Measurements from ENCODE around the gene TLX1. TPM values are rescaled to one million over a fixed set of nuclear protein-coding genes. Genes with fewer than 3 reads are reported as not detected.

The TLX1 gene
- total and polyA plus RNA-seq, 4 donors = 0.06 to 0.79 (median 0.31) TPM

- WGBS = 91% methylated on average over 6 of the region's 6 CpGs
- TF ChIP-seq, protein P1, sequence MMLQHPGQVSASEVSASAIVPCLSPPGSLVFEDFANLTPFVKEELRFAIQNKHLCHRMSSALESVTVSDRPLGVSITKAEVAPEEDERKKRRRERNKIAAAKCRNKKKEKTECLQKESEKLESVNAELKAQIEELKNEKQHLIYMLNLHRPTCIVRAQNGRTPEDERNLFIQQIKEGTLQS (IDR thresholded peaks at IDR 0.05) = no peak
- no peak for TF ChIP-seq RAD21 (IDR thresholded peaks at IDR 0.05)
- TF ChIP-seq, protein P2, sequence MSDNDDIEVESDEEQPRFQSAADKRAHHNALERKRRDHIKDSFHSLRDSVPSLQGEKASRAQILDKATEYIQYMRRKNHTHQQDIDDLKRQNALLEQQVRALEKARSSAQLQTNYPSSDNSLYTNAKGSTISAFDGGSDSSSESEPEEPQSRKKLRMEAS (IDR thresholded peaks at IDR 0.05) = no peak
- TF ChIP-seq GABPA (IDR thresholded peaks at IDR 0.05 in 1 of 2, conservative IDR thresholded peaks at IDR 0.05 in 1 of 2) = no peak
- no peak for TF ChIP-seq SP1 (IDR thresholded peaks at IDR 0.05)
- TF ChIP-seq JUND (IDR thresholded peaks at IDR 0.05) = no peak
- no peak for TF ChIP-seq EGR1 (IDR thresholded peaks at IDR 0.05; ENCODE audit: low read depth in 2 of 2)
- no peak for TF ChIP-seq HNF4G (IDR thresholded peaks at IDR 0.05)
- no peak for TF ChIP-seq YY1 (IDR thresholded peaks at IDR 0.05)
- no peak for TF ChIP-seq HNF4A (conservative IDR thresholded peaks at IDR 0.05)
- TF ChIP-seq FOXA2 (IDR thresholded peaks at IDR 0.05) = no peak
- Histone ChIP-seq H3K4me1 (ENCODE audit: control insufficient read depth in 4 of 4, insufficient read depth in 4 of 4, low read length in 3 of 4) (peaks cover 4 to 26% (median 19%) of the 10 kb centered on the region in 4 donors), H3K4me3 (ENCODE audit: low read depth in 1 of 3, low read length in 3 of 3) (no peak overlapping the region), H3K36me3 (ENCODE audit: control insufficient read depth in 4 of 4, insufficient read depth in 3 of 4, low read depth in 1 of 4, low read length in 3 of 4) (no peaks in the 10 kb centered on the region), H3K9me3 (ENCODE audit: control insufficient read depth in 4 of 4, low read length in 3 of 4) (no peaks in the 10 kb centered on the region), H3K27ac (ENCODE audit: low read depth in 1 of 2, low read length in 2 of 2) (no peak overlapping the region), H3K9ac (ENCODE audit: low read depth in 1 of 2, low read length in 2 of 2) (no peak overlapping the region), H3K27me3 (ENCODE audit: control insufficient read depth in 4 of 4, insufficient read depth in 4 of 4, low read length in 3 of 4) (no peaks in the 10 kb centered on the region)
- no peak for DNase-seq (ENCODE audit: low spot score)
Observed at GRCh38 chr10:101116754-101117153, 14.3 kb upstream of the TLX1 start.

DNA sequence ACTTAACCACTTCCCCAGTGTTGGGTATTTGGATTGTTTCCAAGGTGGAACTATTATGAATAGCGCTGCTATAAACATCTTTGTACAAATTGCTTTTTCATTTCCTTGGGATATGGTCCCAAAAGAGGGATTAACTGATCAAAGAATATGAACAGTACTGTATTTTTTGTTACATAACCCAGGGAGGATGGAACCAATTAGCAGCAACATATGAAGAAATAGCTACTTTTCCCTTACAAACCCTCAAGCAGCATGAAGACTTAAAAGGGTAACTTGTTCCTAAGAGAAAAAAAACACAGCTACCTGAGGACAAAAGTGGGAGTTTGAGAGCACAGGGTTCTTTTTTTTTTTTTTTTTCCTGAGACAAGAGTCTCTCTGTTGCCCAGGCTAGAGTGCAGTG, 13.1 kb upstream of the TLX1 start:
- 88% methylated on average over 1 of the region's 1 CpG for WGBS
- H3K4me1 ChIP-seq (ENCODE audit: control insufficient read depth in 4 of 4, insufficient read depth in 4 of 4, low read length in 3 of 4) = peaks cover 8 to 25% (median 15%) of the 10 kb centered on the region in 4 donors

More for the DNA sequence above, 13.1 kb upstream of the TLX1 start:
- Histone ChIP-seq H3K9ac (ENCODE audit: low read depth in 1 of 2, low read length in 2 of 2) (no peak overlapping the region), H3K36me3 (ENCODE audit: control insufficient read depth in 4 of 4, insufficient read depth in 3 of 4, low read depth in 1 of 4, low read length in 3 of 4) (no peaks in the 10 kb centered on the region), H3K27me3 (ENCODE audit: control insufficient read depth in 4 of 4, insufficient read depth in 4 of 4, low read length in 3 of 4) (peaks cover 0 to 3% (median 0%) of the 10 kb centered on the region in 4 donors), H3K9me3 (ENCODE audit: control insufficient read depth in 4 of 4, low read length in 3 of 4) (no peaks in the 10 kb centered on the region), H3K4me3 (ENCODE audit: low read depth in 1 of 3, low read length in 3 of 3) (no peak overlapping the region), H3K27ac (ENCODE audit: low read depth in 1 of 2, low read length in 2 of 2) (no peak overlapping the region)
- no peak for DNase-seq (ENCODE audit: low spot score)
- TF ChIP-seq REST (IDR thresholded peaks at IDR 0.05) = no peak
- no peak for TF ChIP-seq HNF4A (conservative IDR thresholded peaks at IDR 0.05)
- no peak for TF ChIP-seq GABPA (IDR thresholded peaks at IDR 0.05 in 1 of 2, conservative IDR thresholded peaks at IDR 0.05 in 1 of 2)
- TF ChIP-seq ZBTB33 (IDR thresholded peaks at IDR 0.05) = no peak
- TF ChIP-seq SP1 (IDR thresholded peaks at IDR 0.05) = no peak
- no peak for TF ChIP-seq FOXA1 (IDR thresholded peaks at IDR 0.05)
- TF ChIP-seq EGR1 (IDR thresholded peaks at IDR 0.05; ENCODE audit: low read depth in 2 of 2) = no peak
- TF ChIP-seq, protein P1 (IDR thresholded peaks at IDR 0.05) = no peak
